Tibial artery (tissue), 4 donors: ENCODE measurements around the gene MOB1B.

Experiments
- DNase-seq, 2 donors: peaks; one replicate each; pipeline ENCODE4 v3.0.0-alpha.2; 2019
- H3K27ac ChIP-seq, 2 donors: fragments of 200-600 bp; sonication (generic) in 1 of 2; 1 replicate in 1 of 2; 2 replicates in 1 of 2; pipeline ENCODE4 v1.5.1; 2018 to 2019; ENCODE audit warnings: mild to moderate bottlenecking in 1 of 2
- H3K27me3 ChIP-seq, 2 donors: fragments of 200-600 bp; sonication (generic) in 1 of 2; one replicate each; pipeline versions ENCODE4 v1.5.1 to v1.6.0; 2016 to 2019
- H3K36me3 ChIP-seq, 3 donors: fragments of 200-600 bp; sonication (generic) in 2 of 3; one replicate each; pipeline ENCODE4 v1.5.1; 2016 to 2019; ENCODE audit warnings: mild to moderate bottlenecking in 2 of 3
- H3K4me1 ChIP-seq, 4 donors: fragments of 200-600 bp; sonication (generic) in 2 of 4; 1 replicate in 3 of 4; 2 replicates in 1 of 4; pipeline ENCODE4 v1.5.1; 2016 to 2019
- H3K4me3 ChIP-seq, 2 donors: fragments of 200-600 bp; sonication (generic) in 1 of 2; 1 replicate in 1 of 2; 2 replicates in 1 of 2; pipeline ENCODE4 v1.5.1; 2018 to 2019; ENCODE audit warnings: mild to moderate bottlenecking in 2 of 2
- H3K9me3 ChIP-seq, 3 donors: fragments of 200-600 bp; sonication (generic) in 1 of 3; one replicate each; pipeline ENCODE4 v1.5.1; 2016 to 2019
- intact Hi-C: fragments of 100-400 bp; cut with DNase I; formaldehyde crosslinking; loops from one replicate; pipeline ENCODE4 v1.15.0; 2023; ENCODE audit warnings: low total_unique reads
- TF ChIP-seq, protein P1 (sequence below), 2 experiments: fragments of 200-600 bp in 1 of 2; fragments of 450-650 bp in 1 of 2; IDR thresholded peaks; one replicate each; pipeline ENCODE4 v1.5.1; 2017 to 2019; ENCODE audit warnings: antibody characterized with exemption in 2 of 2, mild to moderate bottlenecking in 1 of 2, moderate library complexity in 1 of 2

MOB1B gene

GRCh38 chr4:70901607-70901983, 574 bp upstream of the MOB1B start:
- no peak for DNase-seq
- intact Hi-C loops = loop anchor here (5.0 kb wide), 1 partner anchor 91 kb away; the partner anchor contains the start of gene DCK
- TF ChIP-seq, protein P1, sequence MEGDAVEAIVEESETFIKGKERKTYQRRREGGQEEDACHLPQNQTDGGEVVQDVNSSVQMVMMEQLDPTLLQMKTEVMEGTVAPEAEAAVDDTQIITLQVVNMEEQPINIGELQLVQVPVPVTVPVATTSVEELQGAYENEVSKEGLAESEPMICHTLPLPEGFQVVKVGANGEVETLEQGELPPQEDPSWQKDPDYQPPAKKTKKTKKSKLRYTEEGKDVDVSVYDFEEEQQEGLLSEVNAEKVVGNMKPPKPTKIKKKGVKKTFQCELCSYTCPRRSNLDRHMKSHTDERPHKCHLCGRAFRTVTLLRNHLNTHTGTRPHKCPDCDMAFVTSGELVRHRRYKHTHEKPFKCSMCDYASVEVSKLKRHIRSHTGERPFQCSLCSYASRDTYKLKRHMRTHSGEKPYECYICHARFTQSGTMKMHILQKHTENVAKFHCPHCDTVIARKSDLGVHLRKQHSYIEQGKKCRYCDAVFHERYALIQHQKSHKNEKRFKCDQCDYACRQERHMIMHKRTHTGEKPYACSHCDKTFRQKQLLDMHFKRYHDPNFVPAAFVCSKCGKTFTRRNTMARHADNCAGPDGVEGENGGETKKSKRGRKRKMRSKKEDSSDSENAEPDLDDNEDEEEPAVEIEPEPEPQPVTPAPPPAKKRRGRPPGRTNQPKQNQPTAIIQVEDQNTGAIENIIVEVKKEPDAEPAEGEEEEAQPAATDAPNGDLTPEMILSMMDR (IDR thresholded peaks at IDR 0.05) = no peak
- Histone ChIP-seq H3K9me3 (no peaks in the 10 kb centered on the region), H3K4me3 (peak overlapping the region; percentile 68 to 76), H3K27ac (peak overlapping the region; percentile 87 to 89), H3K36me3 (peaks cover 0 to 13% (median 0%) of the 10 kb centered on the region in 3 donors), H3K27me3 (no peaks in the 10 kb centered on the region), H3K4me1 (peaks cover 0 to 10% (median 2%) of the 10 kb centered on the region in 4 donors)

DNA sequence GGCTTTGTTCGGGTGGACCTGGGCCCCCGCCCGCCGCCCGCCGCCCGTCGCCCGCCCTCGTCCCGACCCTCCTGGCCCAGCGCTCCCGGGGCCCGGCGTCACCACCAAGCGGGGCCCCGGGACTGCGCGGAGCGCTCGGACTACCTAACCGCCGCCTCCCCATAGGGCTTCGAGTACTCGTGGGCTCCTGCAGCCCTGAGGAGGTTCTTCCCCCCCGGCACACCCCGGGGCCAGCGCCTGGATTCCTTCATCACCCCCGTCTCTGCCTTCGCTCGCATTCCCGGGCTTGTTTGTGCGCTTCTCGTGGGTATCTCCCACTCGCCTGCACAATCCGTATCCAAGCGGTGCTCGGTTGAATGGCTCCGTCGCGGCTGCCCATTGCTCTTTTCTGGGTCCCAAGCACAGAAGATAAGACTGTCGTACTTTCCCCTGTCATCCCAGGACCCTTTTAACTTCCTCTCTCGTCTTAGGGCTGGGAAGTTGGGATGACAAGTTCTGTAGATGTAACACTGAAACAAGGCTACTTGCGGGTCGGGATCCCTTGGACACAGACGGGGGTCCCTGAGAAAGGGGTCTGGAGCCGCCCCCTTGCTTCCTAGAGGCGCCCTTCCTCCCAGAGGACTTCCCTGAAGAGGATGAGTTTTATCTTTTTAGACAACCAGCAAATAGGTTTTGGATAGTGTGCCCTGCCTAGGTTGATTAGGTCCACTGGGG, 565 bp downstream of the MOB1B start:
- DNase-seq = no peak
- no peaks in the 10 kb centered on the region for H3K9me3 ChIP-seq
- TF ChIP-seq, protein P1 (IDR thresholded peaks at IDR 0.05) = no peak
- no peaks in the 10 kb centered on the region for H3K27me3 ChIP-seq
- peak overlapping the region; percentile 87 to 89 for H3K27ac ChIP-seq
- peak overlapping the region; percentile 68 to 76 for H3K4me3 ChIP-seq
- intact Hi-C loops = loop anchor here (2.0 to 5.0 kb wide), 2 partner anchors 64 to 90 kb away; partner anchors contain the start of genes DCK and GRSF1
- H3K36me3 ChIP-seq = peaks cover 0 to 13% (median 0%) of the 10 kb centered on the region in 3 donors
- H3K4me1 ChIP-seq = peaks cover 0 to 10% (median 2%) of the 10 kb centered on the region in 4 donors

GRCh38 chr4:70903291-70903603, 1.1 kb downstream of the MOB1B start:
- H3K27me3 ChIP-seq = no peaks in the 10 kb centered on the region
- H3K9me3 ChIP-seq = no peaks in the 10 kb centered on the region
- peaks cover 0 to 13% (median 0%) of the 10 kb centered on the region in 3 donors for H3K36me3 ChIP-seq
- TF ChIP-seq, protein P1 (IDR thresholded peaks at IDR 0.05) = no peak
- H3K4me3 ChIP-seq = peak overlapping the region; percentile 68 to 76
- no peak for DNase-seq
- H3K27ac ChIP-seq = peak overlapping the region; percentile 87 to 89
- intact Hi-C loops = loop anchor here (2.0 to 5.0 kb wide), 2 partner anchors 64 to 89 kb away; partner anchors contain the start of genes DCK and GRSF1
- peaks cover 0 to 10% (median 2%) of the 10 kb centered on the region in 4 donors for H3K4me1 ChIP-seq

DNA sequence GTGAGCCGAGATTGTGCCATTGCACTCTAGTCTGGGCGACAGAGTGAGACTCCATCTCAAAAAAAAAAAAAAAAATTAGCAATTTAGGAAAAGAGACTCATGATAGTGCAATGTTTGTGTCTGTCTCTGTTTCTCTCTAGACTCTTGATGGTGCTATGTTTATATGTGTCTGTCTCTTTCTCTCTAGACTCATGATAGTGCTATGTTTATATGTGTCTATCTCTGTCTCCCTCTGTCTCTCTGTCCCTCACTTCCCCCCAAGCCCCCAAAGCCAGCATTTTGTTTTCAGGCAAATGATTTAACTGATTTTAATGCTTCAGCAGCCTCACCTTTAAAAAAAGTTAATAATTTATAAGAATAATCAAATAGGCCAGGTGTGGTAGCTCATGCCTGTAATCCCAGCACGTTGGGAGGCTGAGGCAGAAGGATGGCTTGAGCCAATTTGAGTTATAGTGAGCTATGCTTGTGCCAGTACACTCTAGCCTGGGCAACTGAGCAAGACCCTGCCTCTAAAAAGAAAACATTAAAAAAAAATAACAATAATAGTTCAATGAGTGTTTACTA, 6.9 kb downstream of the MOB1B start:
- no peak overlapping the region for H3K27ac ChIP-seq
- TF ChIP-seq, protein P1 (IDR thresholded peaks at IDR 0.05) = no peak
- no peak overlapping the region for H3K4me3 ChIP-seq
- no peak for DNase-seq
- intact Hi-C loops = no loop called here
- H3K36me3 ChIP-seq = peaks cover 0 to 13% (median 0%) of the 10 kb centered on the region in 3 donors
- H3K27me3 ChIP-seq = no peaks in the 10 kb centered on the region
- no peaks in the 10 kb centered on the region for H3K9me3 ChIP-seq
- peaks cover 0 to 2% (median under 1%) of the 10 kb centered on the region in 4 donors for H3K4me1 ChIP-seq

GRCh38 chr4:70914000-70914399, 11.8 kb downstream of the MOB1B start:
- TF ChIP-seq, protein P1 (IDR thresholded peaks at IDR 0.05) = no peak
- intact Hi-C loops = no loop called here

More at GRCh38 chr4:70914000-70914399, 11.8 kb downstream of the MOB1B start:
- Histone ChIP-seq H3K27ac (no peak overlapping the region), H3K9me3 (no peaks in the 10 kb centered on the region), H3K4me1 (peaks cover 0 to 4% (median 0%) of the 10 kb centered on the region in 4 donors), H3K36me3 (no peaks in the 10 kb centered on the region), H3K27me3 (no peaks in the 10 kb centered on the region), H3K4me3 (no peak overlapping the region)
- DNase-seq = no peak
